Measurements from ENCODE around the gene ZNF202.

DNA sequence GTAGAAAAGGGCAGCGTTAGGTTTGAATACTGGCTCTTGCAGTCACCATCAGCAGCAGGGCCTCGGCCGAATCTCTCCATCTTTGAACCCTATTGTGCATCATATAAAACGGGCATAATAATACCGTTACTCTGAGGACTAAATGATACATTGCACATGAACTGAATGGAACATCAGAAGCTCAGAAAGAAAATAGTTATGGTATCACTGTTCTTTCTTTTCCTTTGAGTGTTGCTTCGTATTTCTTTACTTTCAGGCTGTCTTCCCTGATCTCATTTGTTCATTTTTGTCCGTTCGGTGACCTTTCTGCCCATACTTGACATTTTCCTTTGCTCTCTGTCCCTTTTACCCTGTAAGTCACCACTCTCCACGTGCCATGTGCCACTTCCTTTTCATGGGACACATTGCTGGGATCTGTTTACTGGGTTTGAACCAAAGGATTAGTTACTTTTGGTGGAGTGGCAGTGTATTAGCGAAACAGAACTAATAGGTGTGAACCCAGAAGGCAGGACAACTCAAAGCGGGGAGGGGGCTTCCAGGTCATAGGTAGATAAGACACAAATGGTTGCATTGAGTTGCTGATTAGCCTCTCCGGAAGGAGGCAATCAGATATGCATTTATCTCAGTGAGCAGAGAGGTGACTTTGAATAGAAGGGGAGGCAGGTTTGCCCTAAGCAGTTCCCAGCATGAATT, 717 bp upstream of the ZNF202 start:
- TF ChIP-seq YY1 (IDR thresholded peaks at IDR 0.05; ENCODE audit: low read depth) (no peak), RAD21 (IDR thresholded peaks at IDR 0.05; ENCODE audit: low read depth) (no peak), EGR1 (IDR thresholded peaks at IDR 0.05) (no peak), TEAD4 (IDR thresholded peaks at IDR 0.05) (no peak), TAF1 (IDR thresholded peaks at IDR 0.05; ENCODE audit: low read depth) (no peak), FOXM1 (IDR thresholded peaks at IDR 0.05; ENCODE audit: borderline replicate concordance, low read depth) (no peak), CEBPB (IDR thresholded peaks at IDR 0.05) (no peak)
- TF ChIP-seq, protein P1, sequence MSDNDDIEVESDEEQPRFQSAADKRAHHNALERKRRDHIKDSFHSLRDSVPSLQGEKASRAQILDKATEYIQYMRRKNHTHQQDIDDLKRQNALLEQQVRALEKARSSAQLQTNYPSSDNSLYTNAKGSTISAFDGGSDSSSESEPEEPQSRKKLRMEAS (IDR thresholded peaks at IDR 0.05): no peak
